Heart left ventricle (tissue), 16 donors: ENCODE data around the gene ISG15. TPM values are rescaled to one million over a fixed set of nuclear protein-coding genes. Genes with fewer than 3 reads are reported as not detected.

Source experiments
- ATAC-seq, 4 donors: fragments of 200-7000 bp; cut with Tn5 transposase; one replicate each; pipeline ENCODE4 v1.9.1; 2020 to 2022; ENCODE audit warnings: moderate library complexity in 4 of 4, mild to moderate bottlenecking in 3 of 4, moderate number of reproducible peaks in 1 of 4
- DNase-seq, 5 donors: peaks; one replicate each; pipeline ENCODE4 v3.0.0-alpha.2; 2020
- H3K27ac ChIP-seq, 12 donors: fragments of 200-600 bp; sonication (generic) in 4 of 12; one replicate each; pipeline versions ENCODE4 v1.5.0 to v1.8.0; 2016 to 2022; ENCODE audit warnings: mild to moderate bottlenecking in 2 of 12
- H3K27me3 ChIP-seq, 9 donors: fragments of 200-600 bp; sonication (generic) in 2 of 9; one replicate each; pipeline versions ENCODE4 v1.5.1 to v1.8.0; 2016 to 2022; ENCODE audit warnings: mild to moderate bottlenecking in 3 of 9
- H3K36me3 ChIP-seq, 9 donors: fragments of 200-600 bp; sonication (generic) in 2 of 9; one replicate each; pipeline versions ENCODE4 v1.5.0 to v1.8.0; 2018 to 2022; ENCODE audit warnings: mild to moderate bottlenecking in 2 of 9
- H3K4me1 ChIP-seq, 12 donors: fragments of 200-600 bp; sonication (generic) in 4 of 12; one replicate each; pipeline versions ENCODE4 v1.5.0 to v1.8.0; 2016 to 2022; ENCODE audit warnings: mild to moderate bottlenecking in 3 of 12
- H3K4me3 ChIP-seq, 12 donors: fragments of 200-600 bp; sonication (generic) in 4 of 12; one replicate each; pipeline versions ENCODE4 v1.5.0 to v1.8.0; 2017 to 2022; ENCODE audit warnings: mild to moderate bottlenecking in 9 of 12, moderate library complexity in 4 of 12
- H3K9me3 ChIP-seq, 12 donors: fragments of 200-600 bp; sonication (generic) in 4 of 12; one replicate each; pipeline versions ENCODE4 v1.5.0 to v1.8.0; 2016 to 2022; ENCODE audit warnings: mild to moderate bottlenecking in 1 of 12
- CTCF ChIP-seq, 12 donors: fragments of 200-600 bp; sonication (generic) in 4 of 12; IDR thresholded peaks; one replicate each; pipeline versions ENCODE4 v1.5.0 to v1.8.0; 2018 to 2022; ENCODE audit warnings: antibody characterized with exemption in 12 of 12, mild to moderate bottlenecking in 5 of 12
- POLR2A ChIP-seq, 2 donors: fragments of 450-650 bp; IDR thresholded peaks; one replicate each; pipeline ENCODE4 v1.6.1; 2017; ENCODE audit warnings: antibody characterized with exemption in 2 of 2, mild to moderate bottlenecking in 2 of 2, moderate library complexity in 2 of 2
- WGBS, 4 donors: extraction: QIAGEN DNeasy Blood & Tissue Kit in 2 of 4; methylation state at CpG; one replicate each; pipeline versions ENCODE4 v1.1.5 to v1.1.7; 2013 to 2018; 5-methylcytosine and 5-hydroxymethylcytosine counted together
- intact Hi-C, 10 donors: fragments of 100-400 bp; cut with DNase I; formaldehyde crosslinking; loops; one replicate each; pipeline versions ENCODE4 v1.11.1 to v1.14.2; 2022
- polyA plus RNA-seq, 2 donors: library from polyadenylated mRNA; stranded (reverse); fragments of 200-250 nt; gene quantifications; one replicate each; pipeline ENCODE4 v1.2.3, GENCODE V29; 2013
- total RNA-seq, 9 donors: library from RNA; depleted of rRNA in 2 of 9; stranded (reverse); fragments of >200 nt in 2 of 9; fragmentation: NEBNext Ultra II Directional in 3 of 9; extraction: Animal tissue kit (Norgen Biotek cat#: 25700) in 3 of 9; gene quantifications; one replicate each; pipeline versions ENCODE4 v1.1.0 to v1.2.4, GENCODE V29; 2016 to 2023
- donor health status: ischemic (EF 13 %, LVEDD 7.1; RV severe dilation, severe dysfunction).
- donor health status: healthy with polysubstance abuse.
- donor health status: DM: no; HTN: yes; CAD: no.
- donor health status: DM: no; HTN: no; CAD: no.
- donor health status: ischemic (EF 25% LVEDD 6.9; RV normal size, moderate dysfunction).
- donor health status: ischemic (EF 25% LVEDD 5.7; RV mildly dilated, moderate dysfunction).
- donor health status: healthy.
- donor health status: DM: yes; HTN: yes; CAD: no.
- donor health status: ischemic (EF 35%, LVEDD 5.7; RV mildly dilated, moderate dysfunction).
- donor health status: nonischemic (EF 11% LVEDD 7.7; RV severe dilation, severe dysfunction).
- donor health status: DM: yes; HTN: yes; CAD: no.
- donor health status: PGD.
- donor health status: ischemic (EF 29% LVEDD 5.4; RV normal size, mild dysfunction).
- donor health status: nonischemic (EF 23%, LVEDD 6.1; RV moderate dilation, normal function).

ISG15 gene
- total and polyA plus RNA-seq, 11 donors, result 17.0 to 189 (median 34.4) TPM

- no peak for TF ChIP-seq CTCF (IDR thresholded peaks at IDR 0.05)
- TF ChIP-seq POLR2A (IDR thresholded peaks at IDR 0.05), result no peak
- Histone ChIP-seq H3K4me3 (no peak overlapping the region), H3K27me3 (peaks cover 0 to 64% (median 37%) of the 10 kb centered on the region in 9 donors), H3K9me3 (no peaks in the 10 kb centered on the region), H3K36me3 (peaks cover 0 to 1% (median 0%) of the 10 kb centered on the region in 9 donors), H3K4me1 (peaks cover 0 to 45% (median 10%) of the 10 kb centered on the region in 12 donors), H3K27ac (peak overlapping the region in 2 of 12 donors; percentile 39 to 47)
- DNase-seq, result peak in 1 of 5 donors; percentile 21
- ATAC-seq, result peak in 3 of 4 donors; percentile 1 to 10 (median 9)
- intact Hi-C loops, result loop anchor here in 1 of 10 donors (10.0 kb wide), 1 partner anchor 521 kb away; no protein-coding TSS in a partner anchor
- 64 to 76% (median 69%) methylated on average over 26 to 28 of the region's 28 CpGs for WGBS, 4 donors
These were observed 39.6 kb upstream of the ISG15 start for GRCh38 chr1:973459-974292.

- TF ChIP-seq CTCF (IDR thresholded peaks at IDR 0.05) (no peak), POLR2A (IDR thresholded peaks at IDR 0.05) (no peak)
- intact Hi-C loops, result loop anchor here in 1 of 10 donors (10.0 kb wide), 1 partner anchor 521 kb away; no protein-coding TSS in a partner anchor
- H3K4me1 ChIP-seq, result peaks cover 0 to 51% (median 11%) of the 10 kb centered on the region in 12 donors
- ATAC-seq (no peak), DNase-seq (peak in 1 of 5 donors; percentile 15)
- peaks cover 0 to 4% (median 0%) of the 10 kb centered on the region in 9 donors for H3K36me3 ChIP-seq
- H3K4me3 ChIP-seq, result no peak overlapping the region
- H3K27me3 ChIP-seq, result peaks cover 0 to 64% (median 37%) of the 10 kb centered on the region in 9 donors
- H3K9me3 ChIP-seq, result no peaks in the 10 kb centered on the region
- 71 to 84% (median 78%) methylated on average over 10 to 11 of the region's 11 CpGs for WGBS, 4 donors
- no peak overlapping the region for H3K27ac ChIP-seq
These were observed 39.0 kb upstream of the ISG15 start for GRCh38 chr1:974293-974640.

GRCh38 chr1:974687-975328, 38.5 kb upstream of the ISG15 start:
- peaks cover 0 to 4% (median 0%) of the 10 kb centered on the region in 9 donors for H3K36me3 ChIP-seq
- ATAC-seq (no peak), DNase-seq (peak in 1 of 5 donors; percentile 14)
- H3K4me1 ChIP-seq, result peaks cover 0 to 55% (median 11%) of the 10 kb centered on the region in 12 donors
- 55 to 71% (median 59%) methylated on average over 15 to 17 of the region's 17 CpGs for WGBS, 4 donors
- no peak overlapping the region for H3K4me3 ChIP-seq
- TF ChIP-seq POLR2A (IDR thresholded peaks at IDR 0.05), result no peak
- no peak for TF ChIP-seq CTCF (IDR thresholded peaks at IDR 0.05)
- intact Hi-C loops, result loop anchor here in 1 of 10 donors (10.0 kb wide), 1 partner anchor 520 kb away; no protein-coding TSS in a partner anchor
- H3K27ac ChIP-seq, result peak overlapping the region in 1 of 12 donors; percentile 76
- peaks cover 0 to 65% (median 37%) of the 10 kb centered on the region in 9 donors for H3K27me3 ChIP-seq
- H3K9me3 ChIP-seq, result no peaks in the 10 kb centered on the region

- no peak for ATAC-seq
- H3K27me3 ChIP-seq, result peaks cover 0 to 61% (median 36%) of the 10 kb centered on the region in 9 donors
These were observed 37.9 kb upstream of the ISG15 start for GRCh38 chr1:975365-975764.

More at GRCh38 chr1:975365-975764, 37.9 kb upstream of the ISG15 start:
- Histone ChIP-seq H3K27ac (peak overlapping the region in 1 of 12 donors; percentile 76), H3K4me1 (peaks cover 0 to 53% (median 11%) of the 10 kb centered on the region in 12 donors), H3K4me3 (no peak overlapping the region), H3K9me3 (no peaks in the 10 kb centered on the region), H3K36me3 (peaks cover 0 to 4% (median 0%) of the 10 kb centered on the region in 9 donors)
- TF ChIP-seq CTCF (IDR thresholded peaks at IDR 0.05) (no peak), POLR2A (IDR thresholded peaks at IDR 0.05) (no peak)
- intact Hi-C loops, result loop anchor here in 1 of 10 donors (10.0 kb wide), 1 partner anchor 519 kb away; no protein-coding TSS in a partner anchor
- DNase-seq, result peak in 2 of 5 donors; percentile 6 to 23
- WGBS, 4 donors, result 62 to 77% (median 75%) methylated on average over 8 to 9 of the region's 9 CpGs
